T-cell (primary cell): ENCODE measurements around the gene CLTCL1. TPM values are rescaled to one million over a fixed set of nuclear protein-coding genes. Genes with fewer than 3 reads are reported as not detected.

Experiments
- ATAC-seq, 4 experiments: fragments of 200-7000 bp in 3 of 4; fragments of 150-1000 bp in 1 of 4; cut with Tn5 transposase; replicated peaks in 1 of 4; 1 replicate in 3 of 4; 2 replicates in 1 of 4; pipeline ENCODE4 v1.10.0; 2021; ENCODE audit warnings: moderate library complexity in 3 of 4, mild to moderate bottlenecking in 2 of 4, moderate number of reproducible peaks in 1 of 4
- CTCF ChIA-PET, 2 donors: fragments of 300-600 bp; sonication (Branson Sonifier 250); formaldehyde crosslinking; loops; one replicate each; lab custom pipeline; 2022; ENCODE audit warnings: antibody characterized with exemption in 2 of 2; lab: Charles Lee
- POLR2A ChIA-PET, 2 donors: fragments of 300-600 bp; sonication (Branson Sonifier 250); formaldehyde crosslinking; loops; one replicate each; lab custom pipeline; 2022; ENCODE audit warnings: antibody characterized with exemption in 2 of 2; lab: Charles Lee
- DNase-seq, 35 experiments: peaks; one replicate each; pipeline versions ENCODE4 v3.0.0 to v3.0.0-alpha.2; 2013 to 2023
- H3K27ac ChIP-seq: one replicate; pipeline ENCODE4 v1.5.1; 2013; ENCODE audit warnings: low read length
- H3K27me3 ChIP-seq, 2 experiments: replicated peaks in 1 of 2; 1 replicate in 1 of 2; 2 replicates in 1 of 2; pipeline versions ENCODE4 v1.6.1 to v1.7.0; 2013; ENCODE audit warnings: low read length in 1 of 2, mixed read lengths in 1 of 2; ENCODE audit not compliant: control insufficient read depth in 2 of 2, insufficient read depth in 2 of 2; ENCODE audit errors: extremely low read depth in 1 of 2
- H3K36me3 ChIP-seq, 2 donors: 1 replicate in 1 of 2; 2 replicates in 1 of 2; pipeline versions ENCODE4 v1.6.1 to v1.7.0; 2013; ENCODE audit warnings: low read length in 1 of 2; ENCODE audit not compliant: control insufficient read depth in 2 of 2, insufficient read depth in 1 of 2; ENCODE audit errors: extremely low read depth in 1 of 2
- H3K4me1 ChIP-seq, 2 experiments: 1 replicate in 1 of 2; 2 replicates in 1 of 2; pipeline versions ENCODE4 v1.6.1 to v1.7.0; 2013; ENCODE audit warnings: low read length in 2 of 2, mixed read lengths in 1 of 2; ENCODE audit not compliant: insufficient read depth in 2 of 2, control insufficient read depth in 1 of 2; ENCODE audit errors: extremely low read depth in 1 of 2
- H3K4me3 ChIP-seq, 2 donors: 1 replicate in 1 of 2; 2 replicates in 1 of 2; pipeline versions ENCODE4 v1.5.1 to v1.7.0; 2013; ENCODE audit warnings: mild to moderate bottlenecking in 2 of 2, low read length in 1 of 2, moderate library complexity in 1 of 2; ENCODE audit not compliant: control insufficient read depth in 1 of 2; ENCODE audit errors: extremely low read depth in 1 of 2
- H3K9me3 ChIP-seq: 2 replicates; pipeline ENCODE4 v1.7.0; 2013
- H3K27ac Mint-ChIP-seq, 2 donors: one replicate each; pipeline ENCODE4 v1.8.0; 2020 to 2021; ENCODE audit warnings: mild to moderate bottlenecking in 2 of 2, mixed read lengths in 2 of 2
- H3K27me3 Mint-ChIP-seq, 2 donors: one replicate each; pipeline ENCODE4 v1.8.0; 2021 to 2022; ENCODE audit warnings: mixed read lengths in 2 of 2
- H3K36me3 Mint-ChIP-seq: one replicate; pipeline ENCODE4 v1.8.0; 2021; ENCODE audit warnings: mixed read lengths
- H3K4me1 Mint-ChIP-seq, 3 donors: one replicate each; pipeline ENCODE4 v1.8.0; 2020 to 2022; ENCODE audit warnings: mixed read lengths in 3 of 3, mild to moderate bottlenecking in 1 of 3
- H3K4me3 Mint-ChIP-seq, 3 donors: one replicate each; pipeline ENCODE4 v1.8.0; 2020 to 2022; ENCODE audit warnings: mild to moderate bottlenecking in 3 of 3, mixed read lengths in 3 of 3, moderate library complexity in 3 of 3
- H3K9me3 Mint-ChIP-seq, 3 donors: one replicate each; pipeline ENCODE4 v1.8.0; 2020 to 2022; ENCODE audit warnings: mixed read lengths in 3 of 3
- WGBS: methylation state at CpG from one replicate; pipeline ENCODE4 v1.1.5; 2013; ENCODE audit warnings: missing lambda C conversion rate; ENCODE audit not compliant: insufficient coverage; 5-methylcytosine and 5-hydroxymethylcytosine counted together
- total RNA-seq, 35 experiments: library from RNA in 6 of 35; stranded (reverse) in 6 of 35; fragments of 120-200 nt in 1 of 35; gene quantifications; one replicate each; pipeline versions ENCODE4 v1.2.1 to v1.2.4 and lab custom pipeline; 2013 to 2026

The CLTCL1 gene
- total RNA-seq, 5 donors from 2014 or later (not counting 1 experiment from before 2014, with no cell fraction given), result 0.63 to 3.9 (median 1.6) TPM

DNA sequence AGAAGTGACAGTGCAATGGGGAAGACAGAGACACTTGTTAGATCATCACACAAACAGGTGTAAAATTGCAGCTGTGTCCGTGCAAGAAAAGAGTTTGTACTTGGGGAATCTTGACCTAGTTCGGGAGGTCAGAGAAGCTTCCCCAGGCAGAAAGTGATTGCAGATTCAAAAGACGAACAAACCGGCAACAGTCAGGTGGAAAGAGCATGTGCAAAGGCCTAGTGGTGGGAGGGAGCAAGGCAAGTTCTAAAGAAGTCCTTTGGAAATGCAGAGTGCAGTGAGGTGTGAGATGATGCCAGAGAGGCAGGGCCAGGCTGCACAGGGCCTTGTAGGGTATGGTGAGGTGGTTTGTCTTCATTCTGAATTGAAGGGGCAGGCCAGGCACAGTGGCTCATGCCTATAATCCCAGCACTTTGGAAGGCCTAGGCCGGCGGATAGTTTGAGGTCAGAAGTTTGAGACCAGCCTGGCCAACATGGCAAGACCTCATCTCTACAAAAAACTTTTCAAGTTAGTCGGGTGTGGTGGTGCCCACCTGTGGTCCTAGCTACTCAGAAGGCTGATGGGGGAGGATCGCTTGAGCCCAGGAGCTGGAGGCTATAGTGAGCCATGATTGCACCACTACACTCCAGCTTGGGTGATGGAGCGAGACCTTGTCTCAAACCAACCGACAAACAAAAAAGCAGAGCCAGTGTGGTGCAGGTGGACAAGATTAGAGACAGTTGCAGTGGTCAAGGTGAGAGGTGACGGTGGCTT lies 145.1 kb downstream of the CLTCL1 start:
- Histone ChIP-seq H3K4me1 (peaks cover 3 to 30% of the 10 kb centered on the region in 2 experiments), H3K9me3 (no peaks in the 10 kb centered on the region), H3K4me3 (no peak overlapping the region), H3K27me3 (peaks cover 4 to 31% of the 10 kb centered on the region in 2 experiments), H3K27ac (no peak overlapping the region), H3K36me3 (peaks cover 5 to 12% of the 10 kb centered on the region in 2 donors)
- 79% methylated on average over 8 of the region's 11 CpGs for WGBS
- no peaks in the 10 kb centered on the region for H3K9me3 Mint-ChIP-seq
- ChIA-PET POLR2A (interaction anchor here in 1 of 2 donors (0.6 kb wide), 1 partner anchor 33 kb away, joined by 3 read pairs; no protein-coding TSS in a partner anchor), CTCF (interaction anchor here in 1 of 2 donors (3.2 kb wide), 1 partner anchor 484 kb away, joined by 25 read pairs; no protein-coding TSS in a partner anchor)
- peaks cover under 1% of the 10 kb centered on the region for H3K36me3 Mint-ChIP-seq
- no peak overlapping the region for H3K27ac Mint-ChIP-seq
- H3K27me3 Mint-ChIP-seq, result peaks cover 7 to 30% of the 10 kb centered on the region in 2 donors
- H3K4me3 Mint-ChIP-seq, result no peak overlapping the region
- no peak for ATAC-seq
- DNase-seq, result no peak
- peaks cover 22 to 34% (median 28%) of the 10 kb centered on the region in 3 donors for H3K4me1 Mint-ChIP-seq

- Histone ChIP-seq H3K36me3 (peaks cover 14 to 36% of the 10 kb centered on the region in 2 donors), H3K4me1 (peaks cover 3 to 18% of the 10 kb centered on the region in 2 experiments), H3K9me3 (no peaks in the 10 kb centered on the region), H3K27ac (peak overlapping the region; percentile 82), H3K27me3 (peaks cover 2 to 18% of the 10 kb centered on the region in 2 experiments), H3K4me3 (peak overlapping the region; percentile 73 to 91)
- DNase-seq, result peak in 28 of 35 experiments; percentile 16 to 56 (median 32)
- Mint-ChIP-seq H3K36me3 (peaks cover 18% of the 10 kb centered on the region), H3K9me3 (no peaks in the 10 kb centered on the region), H3K27me3 (peaks cover 0 to 20% of the 10 kb centered on the region in 2 donors), H3K4me3 (peak overlapping the region; percentile 98 to 100 (median 99)), H3K4me1 (peaks cover 16 to 28% (median 23%) of the 10 kb centered on the region in 3 donors), H3K27ac (peak overlapping the region; percentile 95)
- ChIA-PET CTCF (interaction anchor here (0.6 to 3.2 kb wide), 10 partner anchors 10 to 586 kb away, joined by 3 to 25 read pairs (median 4); partner anchors contain the start of gene CDC45 (in 1 of the 2)), POLR2A (interaction anchor here in 1 of 2 donors (0.6 kb wide), 1 partner anchor 238 kb away, joined by 4 read pairs; no protein-coding TSS in a partner anchor)
- ATAC-seq, result peak in 2 of 4 experiments; percentile 3 to 15
- WGBS, result 2% methylated on average over 14 of the region's 17 CpGs
These were observed 147.5 kb downstream of the CLTCL1 start for GRCh38 chr22:19143967-19144400.

GRCh38 chr22:19143212-19143611 lies 148.3 kb downstream of the CLTCL1 start:
- peaks cover 21% of the 10 kb centered on the region for H3K36me3 Mint-ChIP-seq
- H3K27ac Mint-ChIP-seq, result no peak overlapping the region
- H3K27ac ChIP-seq, result no peak overlapping the region
- DNase-seq (no peak), ATAC-seq (no peak)
- ChIA-PET POLR2A (no interaction called here), CTCF (interaction anchor here (0.6 to 1.2 kb wide), 3 partner anchors 28 to 587 kb away, joined by 3 to 5 read pairs (median 3); no protein-coding TSS in a partner anchor)
- no peaks in the 10 kb centered on the region for H3K9me3 Mint-ChIP-seq
- peaks cover 0 to 15% of the 10 kb centered on the region in 2 donors for H3K27me3 Mint-ChIP-seq
- H3K4me1 Mint-ChIP-seq, result peaks cover 16 to 28% (median 23%) of the 10 kb centered on the region in 3 donors
- peaks cover 3 to 15% of the 10 kb centered on the region in 2 experiments for H3K4me1 ChIP-seq
- H3K4me3 ChIP-seq, result no peak overlapping the region
- H3K9me3 ChIP-seq, result no peaks in the 10 kb centered on the region
- WGBS, result 100% methylated on average over 2 of the region's 5 CpGs
- peak overlapping the region; percentile 98 to 100 (median 99) for H3K4me3 Mint-ChIP-seq
- peaks cover 0 to 10% of the 10 kb centered on the region in 2 experiments for H3K27me3 ChIP-seq
- H3K36me3 ChIP-seq, result peaks cover 21 to 44% of the 10 kb centered on the region in 2 donors

DNA sequence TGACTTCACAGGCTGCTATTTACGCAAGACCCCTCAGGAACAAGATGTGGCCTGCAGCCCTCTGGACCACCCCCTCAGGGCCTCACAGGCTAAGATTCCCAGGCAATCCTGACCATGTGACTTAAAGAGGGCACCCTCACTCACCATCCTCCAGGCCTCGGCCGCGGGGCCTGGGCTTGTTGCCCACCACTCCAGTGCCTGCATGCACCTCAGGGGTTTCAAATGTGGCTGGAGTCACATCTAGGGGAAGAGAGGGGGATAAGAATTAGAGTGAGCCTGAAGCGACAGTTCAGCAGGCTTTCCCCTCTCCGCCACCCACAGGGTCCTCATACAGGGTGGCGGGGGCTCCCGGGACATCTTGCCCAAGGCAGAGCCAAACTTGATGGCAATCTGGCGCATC lies 149.1 kb downstream of the CLTCL1 start:
- Mint-ChIP-seq H3K27me3 (peaks cover 0 to 7% of the 10 kb centered on the region in 2 donors), H3K4me3 (peak overlapping the region; percentile 41 to 63 (median 46)), H3K27ac (no peak overlapping the region), H3K36me3 (peaks cover 21% of the 10 kb centered on the region), H3K9me3 (no peaks in the 10 kb centered on the region), H3K4me1 (peaks cover 16 to 28% (median 23%) of the 10 kb centered on the region in 3 donors)
- Histone ChIP-seq H3K4me1 (peaks cover 3 to 15% of the 10 kb centered on the region in 2 experiments), H3K27me3 (peaks cover 0 to 2% of the 10 kb centered on the region in 2 experiments), H3K4me3 (no peak overlapping the region), H3K36me3 (peaks cover 28 to 52% of the 10 kb centered on the region in 2 donors), H3K9me3 (no peaks in the 10 kb centered on the region), H3K27ac (no peak overlapping the region)
- ATAC-seq (no peak), DNase-seq (no peak)
- POLR2A ChIA-PET, result no interaction called here
- WGBS, result 95% methylated on average over 4 of the region's 9 CpGs
- CTCF ChIA-PET, result no interaction called here

DNA sequence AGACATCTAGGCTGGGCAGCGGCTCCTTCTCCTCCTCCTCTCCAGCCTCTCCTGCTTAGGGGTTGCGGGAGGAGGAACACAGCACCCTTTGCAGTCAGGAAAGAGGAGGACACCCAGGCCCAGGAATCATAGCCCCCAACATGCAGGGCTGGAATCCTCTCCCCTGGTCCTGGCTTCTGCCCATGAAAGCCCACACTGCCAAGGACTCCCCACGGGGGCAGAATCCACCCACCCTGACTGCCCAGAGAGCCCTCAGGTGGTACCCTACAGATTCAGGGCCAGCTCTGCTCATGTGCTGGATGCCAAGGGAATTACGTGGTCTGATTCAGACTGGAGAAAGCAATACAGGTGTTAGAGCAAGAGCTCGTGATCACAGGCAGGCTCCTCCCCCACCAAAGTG lies 151.5 kb downstream of the CLTCL1 start:
- Mint-ChIP-seq H3K9me3 (no peaks in the 10 kb centered on the region), H3K27me3 (no peaks in the 10 kb centered on the region), H3K36me3 (peaks cover 39% of the 10 kb centered on the region), H3K4me3 (no peak overlapping the region), H3K27ac (no peak overlapping the region), H3K4me1 (peaks cover 16 to 28% (median 23%) of the 10 kb centered on the region in 3 donors)
- no peak overlapping the region for H3K4me3 ChIP-seq
- WGBS, result 92% methylated on average over 5 of the region's 5 CpGs
- no peaks in the 10 kb centered on the region for H3K27me3 ChIP-seq
- ATAC-seq (no peak), DNase-seq (no peak)
- peaks cover 30 to 65% of the 10 kb centered on the region in 2 donors for H3K36me3 ChIP-seq
- H3K4me1 ChIP-seq, result peaks cover 3 to 15% of the 10 kb centered on the region in 2 experiments
- no peaks in the 10 kb centered on the region for H3K9me3 ChIP-seq
- ChIA-PET POLR2A (no interaction called here), CTCF (no interaction called here)
- H3K27ac ChIP-seq, result no peak overlapping the region

DNA sequence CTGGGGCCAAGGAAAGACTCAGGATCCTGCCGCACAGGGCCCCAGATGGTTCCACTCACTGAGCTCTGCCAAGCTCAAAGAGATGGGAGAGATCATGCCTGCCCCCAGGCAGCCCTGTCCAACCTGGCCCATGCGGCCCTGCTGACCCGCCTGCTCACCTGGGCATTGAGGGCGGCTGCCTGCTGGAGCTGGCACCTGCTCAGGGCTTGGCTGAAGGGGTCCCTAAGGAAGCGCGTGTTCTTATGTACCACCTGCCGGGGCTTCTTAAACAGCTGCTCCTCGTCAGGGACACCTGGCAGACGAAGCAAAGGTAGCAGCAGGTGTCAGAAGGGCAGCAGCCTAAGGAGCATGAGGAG lies 152.5 kb downstream of the CLTCL1 start:
- no peaks in the 10 kb centered on the region for H3K9me3 ChIP-seq
- peaks cover 7 to 19% (median 14%) of the 10 kb centered on the region in 3 donors for H3K4me1 Mint-ChIP-seq
- H3K27ac Mint-ChIP-seq, result no peak overlapping the region
- WGBS, result 94% methylated on average over 9 of the region's 9 CpGs
- CTCF ChIA-PET, result interaction anchor here in 1 of 2 donors (0.6 kb wide), 1 partner anchor 300 kb away, joined by 6 read pairs; no protein-coding TSS in a partner anchor
- DNase-seq (no peak), ATAC-seq (no peak)
- peaks cover 39% of the 10 kb centered on the region for H3K36me3 Mint-ChIP-seq
- no peaks in the 10 kb centered on the region for H3K27me3 ChIP-seq
- no peak overlapping the region for H3K4me3 Mint-ChIP-seq
- no peaks in the 10 kb centered on the region for H3K27me3 Mint-ChIP-seq
- H3K36me3 ChIP-seq, result peaks cover 38 to 68% of the 10 kb centered on the region in 2 donors
- POLR2A ChIA-PET, result no interaction called here
- no peak overlapping the region for H3K4me3 ChIP-seq
- peaks cover 3 to 12% of the 10 kb centered on the region in 2 experiments for H3K4me1 ChIP-seq
- no peaks in the 10 kb centered on the region for H3K9me3 Mint-ChIP-seq
- H3K27ac ChIP-seq, result no peak overlapping the region
